Measurements from ENCODE around the gene RAB35.

Gene RAB35

GRCh38 chr12:120136093-120136770 is 19.7 kb upstream of the RAB35 start:
- DNase-seq (ENCODE audit: low read depth in 2 of 2): no peak
- no peak overlapping the region for H3K4me3 ChIP-seq (replicated peaks in 1 of 2; ENCODE audit: low read depth in 2 of 2, low read length in 2 of 2)
- no peak for TF ChIP-seq CTCF (IDR thresholded peaks at IDR 0.05; ENCODE audit: low read depth, low read length)

- no peak for TF ChIP-seq CTCF (IDR thresholded peaks at IDR 0.05; ENCODE audit: low read depth, low read length)
- H3K4me3 ChIP-seq (replicated peaks in 1 of 2; ENCODE audit: low read depth in 2 of 2, low read length in 2 of 2): no peak overlapping the region
- no peak for DNase-seq (ENCODE audit: low read depth in 2 of 2)
Measured at GRCh38 chr12:120134307-120134980, 17.9 kb upstream of the RAB35 start.

GRCh38 chr12:120132863-120133385 is 16.4 kb upstream of the RAB35 start:
- H3K4me3 ChIP-seq (replicated peaks in 1 of 2; ENCODE audit: low read depth in 2 of 2, low read length in 2 of 2): no peak overlapping the region
- no peak for DNase-seq (ENCODE audit: low read depth in 2 of 2)
- TF ChIP-seq CTCF (IDR thresholded peaks at IDR 0.05; ENCODE audit: low read depth, low read length): no peak

- no peak overlapping the region for H3K4me3 ChIP-seq (replicated peaks in 1 of 2; ENCODE audit: low read depth in 2 of 2, low read length in 2 of 2)
- no peak for DNase-seq (ENCODE audit: low read depth in 2 of 2)
- no peak for TF ChIP-seq CTCF (IDR thresholded peaks at IDR 0.05; ENCODE audit: low read depth, low read length)
Measured at GRCh38 chr12:120132054-120132836, 15.7 kb upstream of the RAB35 start.

GRCh38 chr12:120131116-120131515 is 14.6 kb upstream of the RAB35 start:
- DNase-seq (ENCODE audit: low read depth in 2 of 2): no peak
- H3K4me3 ChIP-seq (replicated peaks in 1 of 2; ENCODE audit: low read depth in 2 of 2, low read length in 2 of 2): no peak overlapping the region
- TF ChIP-seq CTCF (IDR thresholded peaks at IDR 0.05; ENCODE audit: low read depth, low read length): no peak

GRCh38 chr12:120130011-120130410 is 13.5 kb upstream of the RAB35 start:
- TF ChIP-seq CTCF (IDR thresholded peaks at IDR 0.05; ENCODE audit: low read depth, low read length): no peak
- no peak for DNase-seq (ENCODE audit: low read depth in 2 of 2)
- H3K4me3 ChIP-seq (replicated peaks in 1 of 2; ENCODE audit: low read depth in 2 of 2, low read length in 2 of 2): no peak overlapping the region

Data from cardiac fibroblast (primary cell).